ENCODE data around the gene HTR2C.
"Not testable (repeated sequence)": the region's sequence is repeated elsewhere in the genome, so short reads cannot be mapped to it uniquely, and the experiment has no call there.

DNA sequence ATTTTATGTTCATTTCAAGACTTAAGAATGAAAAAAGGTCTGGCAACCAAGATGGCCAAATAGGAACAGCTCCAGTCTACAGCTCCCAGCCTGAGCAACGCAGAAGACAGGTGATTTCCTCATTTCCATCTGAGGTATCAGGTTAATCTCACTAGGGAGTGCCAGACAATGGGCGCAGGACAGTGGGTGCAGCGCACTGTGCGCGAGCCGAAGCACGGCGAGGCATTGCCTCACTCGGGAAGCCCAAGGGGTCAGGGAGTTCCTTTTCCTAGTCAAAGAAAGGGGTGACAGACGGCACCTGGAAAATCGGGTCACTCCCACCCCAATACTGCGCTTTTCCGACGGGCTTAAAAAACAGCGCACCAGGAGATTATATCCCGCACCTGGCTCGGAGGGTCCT lies 116.6 kb downstream of the HTR2C start:
- TF ChIP-seq, protein P1, sequence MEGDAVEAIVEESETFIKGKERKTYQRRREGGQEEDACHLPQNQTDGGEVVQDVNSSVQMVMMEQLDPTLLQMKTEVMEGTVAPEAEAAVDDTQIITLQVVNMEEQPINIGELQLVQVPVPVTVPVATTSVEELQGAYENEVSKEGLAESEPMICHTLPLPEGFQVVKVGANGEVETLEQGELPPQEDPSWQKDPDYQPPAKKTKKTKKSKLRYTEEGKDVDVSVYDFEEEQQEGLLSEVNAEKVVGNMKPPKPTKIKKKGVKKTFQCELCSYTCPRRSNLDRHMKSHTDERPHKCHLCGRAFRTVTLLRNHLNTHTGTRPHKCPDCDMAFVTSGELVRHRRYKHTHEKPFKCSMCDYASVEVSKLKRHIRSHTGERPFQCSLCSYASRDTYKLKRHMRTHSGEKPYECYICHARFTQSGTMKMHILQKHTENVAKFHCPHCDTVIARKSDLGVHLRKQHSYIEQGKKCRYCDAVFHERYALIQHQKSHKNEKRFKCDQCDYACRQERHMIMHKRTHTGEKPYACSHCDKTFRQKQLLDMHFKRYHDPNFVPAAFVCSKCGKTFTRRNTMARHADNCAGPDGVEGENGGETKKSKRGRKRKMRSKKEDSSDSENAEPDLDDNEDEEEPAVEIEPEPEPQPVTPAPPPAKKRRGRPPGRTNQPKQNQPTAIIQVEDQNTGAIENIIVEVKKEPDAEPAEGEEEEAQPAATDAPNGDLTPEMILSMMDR (IDR thresholded peaks at IDR 0.05) = not testable (repeated sequence)
- not testable (repeated sequence) for TF ChIP-seq EP300, POLR2A (IDR thresholded peaks at IDR 0.05)

All from sigmoid colon (tissue), 4 donors.